Fibroblast of lung (primary cell): ENCODE measurements around the gene WNT7B. TPM values are rescaled to one million over a fixed set of nuclear protein-coding genes. Genes with fewer than 3 reads are reported as not detected.

ENCODE experiments used
- DNase-seq, 2 donors: peaks; one replicate each; pipeline versions ENCODE4 v3.0.0 to v3.0.0-alpha.2; 2010; ENCODE audit warnings: low read depth in 2 of 2
- H2AFZ ChIP-seq: 2 replicates; pipeline ENCODE4 v1.5.1; 2012; ENCODE audit warnings: low read length, control low read depth, inconsistent platforms
- H3K27ac ChIP-seq: 2 replicates; pipeline ENCODE4 v1.5.1; 2011; ENCODE audit warnings: low read length, control low read depth; ENCODE audit not compliant: insufficient read depth
- H3K27me3 ChIP-seq: 2 replicates; pipeline ENCODE4 v1.5.1; 2011; ENCODE audit warnings: mild to moderate bottlenecking, low read length; ENCODE audit not compliant: control insufficient read depth, insufficient read depth
- H3K36me3 ChIP-seq: 2 replicates; pipeline ENCODE4 v1.5.1; 2011; ENCODE audit warnings: low read length; ENCODE audit not compliant: control insufficient read depth, insufficient read depth
- H3K4me1 ChIP-seq: 2 replicates; pipeline ENCODE4 v1.5.1; 2011; ENCODE audit warnings: low read length; ENCODE audit not compliant: control insufficient read depth, insufficient read depth; ENCODE audit errors: extremely low read depth
- H3K4me2 ChIP-seq: 2 replicates; pipeline ENCODE4 v1.5.1; 2011; ENCODE audit warnings: low read length, control low read depth; ENCODE audit not compliant: insufficient read depth; ENCODE audit errors: extremely low read depth
- H3K4me3 ChIP-seq, 4 experiments: fragments of 200-600 bp in 1 of 4; sonication (generic) in 1 of 4; replicated peaks in 1 of 4; 2 replicates each; pipeline ENCODE4 v1.5.1; 2011 to 2016; ENCODE audit warnings: low read length in 4 of 4, low read depth in 3 of 4, mild to moderate bottlenecking in 3 of 4, control low read depth in 2 of 4, inconsistent platforms in 1 of 4, mixed read lengths in 1 of 4; ENCODE audit not compliant: insufficient read depth in 1 of 4; ENCODE audit errors: control extremely low read depth in 1 of 4
- H3K79me2 ChIP-seq: 2 replicates; pipeline ENCODE4 v1.5.1; 2012; ENCODE audit warnings: mild to moderate bottlenecking, low read length, inconsistent platforms; ENCODE audit not compliant: control insufficient read depth, insufficient read depth
- H3K9ac ChIP-seq: 2 replicates; pipeline ENCODE4 v1.5.1; 2011; ENCODE audit warnings: mild to moderate bottlenecking, low read length, control low read depth; ENCODE audit not compliant: insufficient read depth
- H3K9me3 ChIP-seq: 2 replicates; pipeline ENCODE4 v1.5.1; 2012; ENCODE audit warnings: low read depth, low read length; ENCODE audit not compliant: control insufficient read depth, insufficient read depth
- H4K20me1 ChIP-seq: 2 replicates; pipeline ENCODE4 v1.5.1; 2011; ENCODE audit warnings: low read length; ENCODE audit not compliant: control insufficient read depth, insufficient read depth; ENCODE audit errors: extremely low read depth
- EZH2 ChIP-seq: IDR thresholded peaks from 2 replicates; pipeline ENCODE4 v1.5.1; 2012; ENCODE audit warnings: low read length, control low read depth, mild to moderate bottlenecking; ENCODE audit errors: missing control alignments
- polyA plus RNA-seq, 2 donors: library from polyadenylated mRNA; depleted of rRNA in 1 of 2; stranded (reverse) in 1 of 2; unstranded in 1 of 2; fragments of >200 nt; gene quantifications; 2 replicates each; pipeline ENCODE4 v1.2.1, GENCODE V29; 2011 to 2012; ENCODE audit warnings: missing spikeins in 1 of 2
- total RNA-seq: library from RNA; depleted of rRNA; stranded (reverse); fragments of >200 nt; gene quantifications from 2 replicates; pipeline ENCODE4 v1.2.1, GENCODE V29; 2014
- TF ChIP-seq, protein P1 (sequence below), 2 donors: IDR thresholded peaks in 1 of 2; conservative IDR thresholded peaks in 1 of 2; 1 replicate in 1 of 2; 2 replicates in 1 of 2; pipeline ENCODE4 v1.5.1; 2011 to 2012; ENCODE audit warnings: low read length in 2 of 2, control low read depth in 1 of 2, inconsistent platforms in 1 of 2, low read depth in 1 of 2, mild to moderate bottlenecking in 1 of 2

The WNT7B gene
- total and polyA plus RNA-seq, 2 donors (not counting 1 experiment from before 2014, with no cell fraction given): 0.17 TPM; not detected in 1

DNA sequence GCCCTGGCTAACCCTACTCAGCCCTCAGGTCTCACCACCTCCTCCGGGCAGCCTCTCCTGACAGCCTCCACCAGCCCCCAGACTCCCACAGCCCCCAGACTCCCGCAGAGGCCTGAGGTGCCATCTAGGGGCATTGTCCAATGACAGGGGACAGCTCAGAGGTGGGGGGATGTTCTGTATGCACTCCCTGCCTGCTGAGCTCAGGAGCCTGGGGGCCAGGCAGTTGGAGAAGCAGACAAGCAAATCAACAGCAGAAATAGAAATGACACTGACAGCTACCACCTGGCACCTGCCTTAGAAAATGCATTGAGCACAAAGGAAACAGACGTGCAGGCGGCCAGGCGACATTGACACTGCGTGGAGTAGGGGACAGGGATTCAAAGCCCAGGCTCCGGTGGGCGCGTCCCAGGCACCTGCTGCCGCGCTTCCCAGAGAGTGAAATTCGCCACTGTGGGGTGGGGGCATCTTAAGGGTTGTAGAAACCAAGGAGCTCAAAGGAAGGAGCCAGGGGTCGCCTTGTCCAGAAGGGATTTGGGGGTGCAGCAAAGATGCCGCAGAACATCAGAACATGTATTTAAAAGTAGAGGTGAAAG lies 22.5 kb upstream of the WNT7B start:
- H2AFZ ChIP-seq: no peak overlapping the region
- no peak overlapping the region for H3K4me3 ChIP-seq
- H3K27ac ChIP-seq: no peak overlapping the region
- H3K79me2 ChIP-seq: peaks cover 7% of the 10 kb centered on the region
- no peaks in the 10 kb centered on the region for H4K20me1 ChIP-seq
- no peak for DNase-seq
- H3K9ac ChIP-seq: no peak overlapping the region
- H3K9me3 ChIP-seq: no peaks in the 10 kb centered on the region
- no peaks in the 10 kb centered on the region for H3K27me3 ChIP-seq
- H3K4me1 ChIP-seq: peaks cover 46% of the 10 kb centered on the region
- no peaks in the 10 kb centered on the region for H3K36me3 ChIP-seq
- no peak for TF ChIP-seq EZH2
- TF ChIP-seq, protein P1, sequence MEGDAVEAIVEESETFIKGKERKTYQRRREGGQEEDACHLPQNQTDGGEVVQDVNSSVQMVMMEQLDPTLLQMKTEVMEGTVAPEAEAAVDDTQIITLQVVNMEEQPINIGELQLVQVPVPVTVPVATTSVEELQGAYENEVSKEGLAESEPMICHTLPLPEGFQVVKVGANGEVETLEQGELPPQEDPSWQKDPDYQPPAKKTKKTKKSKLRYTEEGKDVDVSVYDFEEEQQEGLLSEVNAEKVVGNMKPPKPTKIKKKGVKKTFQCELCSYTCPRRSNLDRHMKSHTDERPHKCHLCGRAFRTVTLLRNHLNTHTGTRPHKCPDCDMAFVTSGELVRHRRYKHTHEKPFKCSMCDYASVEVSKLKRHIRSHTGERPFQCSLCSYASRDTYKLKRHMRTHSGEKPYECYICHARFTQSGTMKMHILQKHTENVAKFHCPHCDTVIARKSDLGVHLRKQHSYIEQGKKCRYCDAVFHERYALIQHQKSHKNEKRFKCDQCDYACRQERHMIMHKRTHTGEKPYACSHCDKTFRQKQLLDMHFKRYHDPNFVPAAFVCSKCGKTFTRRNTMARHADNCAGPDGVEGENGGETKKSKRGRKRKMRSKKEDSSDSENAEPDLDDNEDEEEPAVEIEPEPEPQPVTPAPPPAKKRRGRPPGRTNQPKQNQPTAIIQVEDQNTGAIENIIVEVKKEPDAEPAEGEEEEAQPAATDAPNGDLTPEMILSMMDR (conservative IDR thresholded peaks at IDR 0.05 in 1 of 2, IDR thresholded peaks at IDR 0.05 in 1 of 2; ENCODE audit: low read depth in 1 of 2, low read length in 2 of 2): no peak
- no peak overlapping the region for H3K4me2 ChIP-seq

DNA sequence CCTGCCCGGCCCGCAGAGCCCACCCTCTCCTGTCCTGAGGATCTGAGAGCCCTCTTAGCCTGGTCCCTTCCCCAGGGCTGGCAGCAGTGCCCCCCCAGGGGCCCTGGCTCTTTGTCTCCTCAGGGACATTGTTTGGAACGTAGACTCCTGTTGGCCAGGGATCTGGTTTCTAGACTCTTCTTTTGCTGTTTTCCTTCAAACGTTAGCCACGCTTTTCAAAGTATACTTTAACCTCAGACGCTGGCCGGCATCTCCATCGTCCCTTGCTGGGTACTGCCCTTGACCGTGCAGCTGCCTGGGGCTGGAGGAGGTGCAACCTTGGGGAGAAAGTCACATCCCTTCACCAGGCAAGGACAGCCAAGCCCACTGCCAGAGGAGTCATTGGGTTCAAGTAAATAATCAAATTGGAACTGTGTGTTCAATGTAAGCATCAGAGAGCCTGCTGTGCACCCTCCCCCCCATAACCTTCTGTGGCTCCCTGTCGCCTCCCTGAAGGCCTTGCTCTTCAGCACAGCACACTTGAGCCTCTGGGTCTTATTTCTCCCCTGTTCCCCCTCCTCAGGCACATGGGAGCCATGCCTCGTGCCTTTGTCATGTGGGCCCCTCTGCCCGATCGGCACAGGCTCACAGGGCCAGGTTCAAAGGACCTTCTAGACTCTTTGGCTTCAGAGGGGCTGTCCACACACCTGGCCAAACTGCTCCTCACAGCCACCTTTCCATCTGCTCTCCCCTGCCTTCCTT lies 21.8 kb upstream of the WNT7B start:
- H3K9me3 ChIP-seq: no peaks in the 10 kb centered on the region
- peaks cover 7% of the 10 kb centered on the region for H3K79me2 ChIP-seq
- H3K27ac ChIP-seq: no peak overlapping the region
- H3K36me3 ChIP-seq: no peaks in the 10 kb centered on the region
- TF ChIP-seq, protein P1 (conservative IDR thresholded peaks at IDR 0.05 in 1 of 2, IDR thresholded peaks at IDR 0.05 in 1 of 2; ENCODE audit: low read depth in 1 of 2, low read length in 2 of 2): no peak
- TF ChIP-seq EZH2: no peak
- no peaks in the 10 kb centered on the region for H3K27me3 ChIP-seq
- no peak overlapping the region for H3K4me3 ChIP-seq
- H3K9ac ChIP-seq: no peak overlapping the region
- peaks cover 46% of the 10 kb centered on the region for H3K4me1 ChIP-seq
- H4K20me1 ChIP-seq: no peaks in the 10 kb centered on the region
- no peak overlapping the region for H2AFZ ChIP-seq
- no peak for DNase-seq
- no peak overlapping the region for H3K4me2 ChIP-seq

DNA sequence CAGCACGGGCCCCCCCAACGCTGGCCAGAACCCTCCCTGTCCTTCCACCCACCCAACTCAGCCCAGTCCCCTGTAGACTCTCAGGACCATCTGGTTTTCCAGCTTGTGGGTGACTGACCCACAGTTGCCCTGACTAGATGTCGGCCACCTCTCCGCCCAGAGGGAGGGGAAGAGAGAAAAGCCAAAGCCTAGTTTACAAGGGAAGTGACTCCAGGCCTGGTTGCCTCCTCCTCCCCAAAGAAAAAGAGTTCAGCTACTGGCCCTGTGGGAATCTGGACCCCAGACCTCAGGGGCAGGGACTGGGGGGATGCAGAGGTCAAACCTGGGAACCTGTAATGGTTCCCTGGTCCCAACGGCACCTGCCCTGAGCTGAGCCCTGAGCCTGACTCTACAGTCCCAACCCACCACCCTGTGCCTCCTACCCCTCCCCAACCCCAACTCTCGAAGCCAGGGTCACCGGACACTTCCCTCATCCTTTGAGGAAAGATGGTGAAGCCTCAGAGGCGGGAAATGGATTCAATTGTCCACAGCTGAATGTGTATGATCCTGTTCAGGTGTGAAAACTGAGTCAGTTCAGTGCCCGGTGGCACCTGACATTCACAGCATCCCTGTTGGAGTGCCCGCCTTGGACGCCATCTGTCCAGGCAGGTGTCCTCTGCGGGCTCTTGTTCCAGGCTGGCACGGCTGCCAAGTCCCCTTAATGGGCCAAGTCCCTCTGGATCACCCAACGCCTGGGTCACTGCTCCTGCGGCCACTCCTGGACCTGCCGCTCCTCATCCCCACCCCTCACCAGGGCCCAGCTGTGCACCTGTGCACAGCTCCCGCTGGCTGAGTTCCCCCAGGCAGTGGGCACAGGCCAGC lies 21.0 kb upstream of the WNT7B start:
- Histone ChIP-seq H3K4me1 (peaks cover 41% of the 10 kb centered on the region), H2AFZ (no peak overlapping the region), H3K27me3 (no peaks in the 10 kb centered on the region), H3K36me3 (no peaks in the 10 kb centered on the region), H4K20me1 (no peaks in the 10 kb centered on the region), H3K4me3 (peak overlapping the region in 1 of 4 experiments; percentile 1), H3K9me3 (no peaks in the 10 kb centered on the region), H3K79me2 (peaks cover 7% of the 10 kb centered on the region), H3K9ac (peak overlapping the region; percentile 36), H3K27ac (peak overlapping the region; percentile 75), H3K4me2 (peak overlapping the region; percentile 75)
- no peak for TF ChIP-seq EZH2
- TF ChIP-seq, protein P1 (conservative IDR thresholded peaks at IDR 0.05 in 1 of 2, IDR thresholded peaks at IDR 0.05 in 1 of 2; ENCODE audit: low read depth in 1 of 2, low read length in 2 of 2): no peak
- DNase-seq: no peak
